HEK293 (cell line): ENCODE results near the gene RBM39.
A peak's percentile ranks its signal among the peaks of the same experiment; 100 is the strongest.

Experiments used
- CTCF ChIA-PET: fragments of 350-600 bp; formaldehyde crosslinking; extraction: SDS; loops from one replicate; lab custom pipeline; 2021; ENCODE audit warnings: antibody characterized with exemption; lab: Yijun Ruan, JAX
- POLR2A ChIA-PET: fragments of 300-600 bp; formaldehyde crosslinking; extraction: SDS; loops from one replicate; lab custom pipeline; 2020; ENCODE audit warnings: antibody characterized with exemption, inconsistent platforms; lab: Yijun Ruan, JAX
- H3K27ac ChIP-seq: fragments of 200-500 bp; sonication (Bioruptor generic); 2 replicates; pipeline ENCODE4 v1.5.1; 2014; ENCODE audit warnings: low read depth, low read length, control low read depth, inconsistent platforms; ENCODE audit errors: extremely low read depth
- H3K36me3 ChIP-seq, 2 experiments: fragments of 200-500 bp in 1 of 2; sonication (Bioruptor generic) in 1 of 2; 1 replicate in 1 of 2; 2 replicates in 1 of 2; pipeline ENCODE4 v1.5.1; 2014 to 2017; ENCODE audit warnings: inconsistent platforms in 2 of 2, low read length in 2 of 2; ENCODE audit not compliant: control insufficient read depth in 2 of 2, insufficient read depth in 1 of 2
- H3K4me1 ChIP-seq: fragments of 200-500 bp; sonication (Bioruptor generic); 2 replicates; pipeline ENCODE4 v1.5.1; 2014; ENCODE audit warnings: mild to moderate bottlenecking, low read length, inconsistent platforms; ENCODE audit not compliant: control insufficient read depth, insufficient read depth
- H3K4me3 ChIP-seq: 2 replicates; pipeline ENCODE4 v1.5.1; 2011; ENCODE audit warnings: low read depth, mild to moderate bottlenecking, control low read depth, low read length, moderate library complexity
- H3K9me3 ChIP-seq: fragments of 200-500 bp; sonication (Bioruptor generic); 2 replicates; pipeline ENCODE4 v1.5.1; 2014; ENCODE audit warnings: low read depth, low read length, inconsistent platforms; ENCODE audit not compliant: control insufficient read depth, insufficient read depth
- BCL11A ChIP-seq: fragments of 450-650 bp; formaldehyde crosslinking; IDR thresholded peaks from 2 replicates; pipeline ENCODE4 v1.5.1; 2016; ENCODE audit warnings: low read depth, missing biosample characterization, missing genetic modification characterization
- BCL6B ChIP-seq: fragments of 450-650 bp; formaldehyde crosslinking; IDR thresholded peaks from 2 replicates; pipeline ENCODE4 v1.5.1; 2017; ENCODE audit warnings: missing biosample characterization, missing genetic modification characterization
- HOXD13 ChIP-seq: sonication (generic); formaldehyde crosslinking; IDR thresholded peaks from 2 replicates; pipeline ENCODE4 v1.8.0; 2022; ENCODE audit warnings: missing genetic modification reagents, borderline replicate concordance
- IKZF3 ChIP-seq: fragments of 450-650 bp; IDR thresholded peaks from 2 replicates; pipeline ENCODE4 v1.5.0; 2018; ENCODE audit warnings: missing biosample characterization, mild to moderate bottlenecking, missing genetic modification characterization, moderate library complexity
- KLF1 ChIP-seq: fragments of 450-650 bp; formaldehyde crosslinking; IDR thresholded peaks from 2 replicates; pipeline ENCODE4 v1.5.1; 2016; ENCODE audit warnings: missing biosample characterization, missing genetic modification characterization
- MZF1 ChIP-seq: fragments of 450-650 bp; formaldehyde crosslinking; IDR thresholded peaks from 2 replicates; pipeline ENCODE4 v1.5.1; 2017; ENCODE audit warnings: missing biosample characterization, missing genetic modification characterization, borderline replicate concordance
- OSR2 ChIP-seq: fragments of 450-650 bp; formaldehyde crosslinking; IDR thresholded peaks from 2 replicates; pipeline ENCODE4 v1.5.1; 2016; ENCODE audit warnings: missing biosample characterization, missing genetic modification characterization
- PATZ1 ChIP-seq: fragments of 450-650 bp; formaldehyde crosslinking; IDR thresholded peaks from 2 replicates; pipeline ENCODE4 v1.5.1; 2016; ENCODE audit warnings: missing biosample characterization, missing genetic modification characterization
- PRDM1 ChIP-seq: fragments of 450-650 bp; formaldehyde crosslinking; IDR thresholded peaks from 2 replicates; pipeline ENCODE4; 2016; ENCODE audit warnings: missing biosample characterization, missing genetic modification characterization
- PRDM6 ChIP-seq: fragments of 450-650 bp; formaldehyde crosslinking; IDR thresholded peaks from 2 replicates; pipeline ENCODE4 v1.5.1; 2017; ENCODE audit warnings: missing biosample characterization, missing genetic modification characterization
- RBAK ChIP-seq: fragments of 450-650 bp; formaldehyde crosslinking; IDR thresholded peaks from 2 replicates; pipeline ENCODE4 v1.5.1; 2016; ENCODE audit warnings: missing biosample characterization, missing genetic modification characterization
- ZBTB17 ChIP-seq: fragments of 450-650 bp; formaldehyde crosslinking; IDR thresholded peaks from 2 replicates; pipeline ENCODE4 v1.5.1; 2016; ENCODE audit warnings: missing biosample characterization, missing genetic modification characterization
- ZBTB20 ChIP-seq: fragments of 450-650 bp; formaldehyde crosslinking; IDR thresholded peaks from 2 replicates; pipeline ENCODE4 v1.5.1; 2016; ENCODE audit warnings: missing biosample characterization, missing genetic modification characterization
- ZFP37 ChIP-seq: fragments of 450-650 bp; formaldehyde crosslinking; IDR thresholded peaks from 2 replicates; pipeline ENCODE4 v1.5.1; 2016; ENCODE audit warnings: missing biosample characterization, missing genetic modification characterization
- ZNF175 ChIP-seq: fragments of 450-650 bp; formaldehyde crosslinking; IDR thresholded peaks from 2 replicates; pipeline ENCODE4 v1.5.1; 2016; ENCODE audit warnings: missing biosample characterization, missing genetic modification characterization
- ZNF223 ChIP-seq: fragments of 450-650 bp; formaldehyde crosslinking; IDR thresholded peaks from 2 replicates; pipeline ENCODE4 v1.5.1; 2016; ENCODE audit warnings: missing biosample characterization, missing genetic modification characterization
- ZNF335 ChIP-seq: fragments of 450-650 bp; formaldehyde crosslinking; conservative IDR thresholded peaks from 2 replicates; pipeline ENCODE4 v1.5.1; 2016; ENCODE audit warnings: missing biosample characterization, missing genetic modification characterization
- ZNF366 ChIP-seq: fragments of 450-650 bp; formaldehyde crosslinking; conservative IDR thresholded peaks from 2 replicates; pipeline ENCODE4 v1.5.1; 2016; ENCODE audit warnings: missing biosample characterization, missing genetic modification characterization
- ZNF555 ChIP-seq: fragments of 450-650 bp; formaldehyde crosslinking; conservative IDR thresholded peaks from 2 replicates; pipeline ENCODE4 v1.5.1; 2017; ENCODE audit warnings: missing biosample characterization, mild to moderate bottlenecking, missing genetic modification characterization, inconsistent platforms
- ZNF600 ChIP-seq: fragments of 450-650 bp; formaldehyde crosslinking; IDR thresholded peaks from 2 replicates; pipeline ENCODE4 v1.5.1; 2016; ENCODE audit warnings: missing biosample characterization, missing genetic modification characterization
- ZNF629 ChIP-seq: fragments of 450-650 bp; formaldehyde crosslinking; IDR thresholded peaks from 2 replicates; pipeline ENCODE4 v1.5.1; 2017; ENCODE audit warnings: missing biosample characterization, missing genetic modification characterization
- ZNF76 ChIP-seq: fragments of 450-650 bp; formaldehyde crosslinking; IDR thresholded peaks from 2 replicates; pipeline ENCODE4; 2016; ENCODE audit warnings: low read depth, missing biosample characterization, missing genetic modification characterization, borderline replicate concordance
- ZNF768 ChIP-seq: fragments of 450-650 bp; formaldehyde crosslinking; IDR thresholded peaks from 2 replicates; pipeline ENCODE4 v1.5.1; 2018; ENCODE audit warnings: missing biosample characterization, mild to moderate bottlenecking, missing genetic modification characterization
- TF ChIP-seq, protein P1 (sequence below): fragments of 450-650 bp; formaldehyde crosslinking; IDR thresholded peaks from 2 replicates; pipeline ENCODE4 v1.5.1; 2016; ENCODE audit warnings: missing biosample characterization, missing genetic modification characterization
- TF ChIP-seq, protein P2 (sequence below): fragments of 450-650 bp; formaldehyde crosslinking; conservative IDR thresholded peaks from 2 replicates; pipeline ENCODE4 v1.5.1; 2016; ENCODE audit warnings: low read depth, missing biosample characterization, missing genetic modification characterization

RBM39 gene

GRCh38 chr20:35773154-35773751, 31.2 kb upstream of the RBM39 start:
- Histone ChIP-seq H3K4me1 (peaks cover 23% of the 10 kb centered on the region), H3K36me3 (peaks cover 0 to 11% of the 10 kb centered on the region in 2 experiments; a peak in 2 of 3 replicates), H3K4me3 (no peak overlapping the region), H3K9me3 (no peaks in the 10 kb centered on the region), H3K27ac (peak overlapping the region; percentile 32; the same call in 1 of the 2 replicates)
- ChIA-PET POLR2A (interaction anchor here (0.6 to 1.5 kb wide), 2 partner anchors 49 to 360 kb away, joined by 3 to 4 read pairs; no protein-coding TSS in a partner anchor), CTCF (no interaction called here)
- TF ChIP-seq ZNF629 (tag by site-specific recombination) = no peak
- no peak for TF ChIP-seq ZNF335 (tag by site-specific recombination)
- peak; percentile 57; the same call in 1 of the 2 replicates for TF ChIP-seq IKZF3
- peak; percentile 57 for TF ChIP-seq ZNF366 (tag by site-specific recombination)
- peak; percentile 22; the same call in 1 of the 2 replicates for TF ChIP-seq ZBTB20 (tag by site-specific recombination)
- TF ChIP-seq ZNF768 (tag by site-specific recombination) = no peak
- no peak for TF ChIP-seq HOXD13
- no peak for TF ChIP-seq BCL11A (tag by site-specific recombination)
- no peak for TF ChIP-seq ZNF555 (tag by site-specific recombination)
- TF ChIP-seq ZNF600 = peak; percentile 63; the same call in 1 of the 2 replicates
- 0 out of 2 replicates have a peak, but pooled peaks have one; percentile 0 for TF ChIP-seq OSR2
- TF ChIP-seq, protein P1, sequence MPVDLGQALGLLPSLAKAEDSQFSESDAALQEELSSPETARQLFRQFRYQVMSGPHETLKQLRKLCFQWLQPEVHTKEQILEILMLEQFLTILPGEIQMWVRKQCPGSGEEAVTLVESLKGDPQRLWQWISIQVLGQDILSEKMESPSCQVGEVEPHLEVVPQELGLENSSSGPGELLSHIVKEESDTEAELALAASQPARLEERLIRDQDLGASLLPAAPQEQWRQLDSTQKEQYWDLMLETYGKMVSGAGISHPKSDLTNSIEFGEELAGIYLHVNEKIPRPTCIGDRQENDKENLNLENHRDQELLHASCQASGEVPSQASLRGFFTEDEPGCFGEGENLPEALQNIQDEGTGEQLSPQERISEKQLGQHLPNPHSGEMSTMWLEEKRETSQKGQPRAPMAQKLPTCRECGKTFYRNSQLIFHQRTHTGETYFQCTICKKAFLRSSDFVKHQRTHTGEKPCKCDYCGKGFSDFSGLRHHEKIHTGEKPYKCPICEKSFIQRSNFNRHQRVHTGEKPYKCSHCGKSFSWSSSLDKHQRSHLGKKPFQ (tag by site-specific recombination) = peak; percentile 90
- TF ChIP-seq, protein P2, sequence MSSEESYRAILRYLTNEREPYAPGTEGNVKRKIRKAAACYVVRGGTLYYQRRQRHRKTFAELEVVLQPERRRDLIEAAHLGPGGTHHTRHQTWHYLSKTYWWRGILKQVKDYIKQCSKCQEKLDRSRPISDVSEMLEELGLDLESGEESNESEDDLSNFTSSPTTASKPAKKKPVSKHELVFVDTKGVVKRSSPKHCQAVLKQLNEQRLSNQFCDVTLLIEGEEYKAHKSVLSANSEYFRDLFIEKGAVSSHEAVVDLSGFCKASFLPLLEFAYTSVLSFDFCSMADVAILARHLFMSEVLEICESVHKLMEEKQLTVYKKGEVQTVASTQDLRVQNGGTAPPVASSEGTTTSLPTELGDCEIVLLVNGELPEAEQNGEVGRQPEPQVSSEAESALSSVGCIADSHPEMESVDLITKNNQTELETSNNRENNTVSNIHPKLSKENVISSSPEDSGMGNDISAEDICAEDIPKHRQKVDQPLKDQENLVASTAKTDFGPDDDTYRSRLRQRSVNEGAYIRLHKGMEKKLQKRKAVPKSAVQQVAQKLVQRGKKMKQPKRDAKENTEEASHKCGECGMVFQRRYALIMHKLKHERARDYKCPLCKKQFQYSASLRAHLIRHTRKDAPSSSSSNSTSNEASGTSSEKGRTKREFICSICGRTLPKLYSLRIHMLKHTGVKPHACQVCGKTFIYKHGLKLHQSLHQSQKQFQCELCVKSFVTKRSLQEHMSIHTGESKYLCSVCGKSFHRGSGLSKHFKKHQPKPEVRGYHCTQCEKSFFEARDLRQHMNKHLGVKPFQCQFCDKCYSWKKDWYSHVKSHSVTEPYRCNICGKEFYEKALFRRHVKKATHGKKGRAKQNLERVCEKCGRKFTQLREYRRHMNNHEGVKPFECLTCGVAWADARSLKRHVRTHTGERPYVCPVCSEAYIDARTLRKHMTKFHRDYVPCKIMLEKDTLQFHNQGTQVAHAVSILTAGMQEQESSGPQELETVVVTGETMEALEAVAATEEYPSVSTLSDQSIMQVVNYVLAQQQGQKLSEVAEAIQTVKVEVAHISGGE = peak; percentile 74
- 0 out of 2 replicates have a peak, but pooled peaks have one; percentile 19 for TF ChIP-seq PRDM6 (tag by site-specific recombination)
- TF ChIP-seq PRDM1 (tag by site-specific recombination) = peak; percentile 74
- no peak for TF ChIP-seq ZNF76 (tag by site-specific recombination)
- TF ChIP-seq ZBTB17 (tag by site-specific recombination) = peak; percentile 76
- TF ChIP-seq ZFP37 (tag by site-specific recombination) = 0 out of 2 replicates have a peak, but pooled peaks have one; percentile 26

- Histone ChIP-seq H3K36me3 (peaks cover 0 to 11% of the 10 kb centered on the region in 2 experiments; a peak in 2 of 3 replicates), H3K27ac (peak overlapping the region; percentile 55; the same call in 1 of the 2 replicates), H3K4me3 (peak overlapping the region; percentile 83), H3K9me3 (no peaks in the 10 kb centered on the region), H3K4me1 (peaks cover 23% of the 10 kb centered on the region)
- ChIA-PET POLR2A (interaction anchor here (0.6 to 7.5 kb wide), 7 partner anchors 9 to 359 kb away, joined by 3 to 109 read pairs (median 4); partner anchors contain the start of genes RBM39 and SCAND1), CTCF (interaction anchor here (1.0 kb wide), 1 partner anchor 29 kb away, joined by 3 read pairs; no protein-coding TSS in a partner anchor)
- TF ChIP-seq ZNF175 (tag by site-specific recombination) (no peak), KLF1 (no peak), MZF1 (no peak), PATZ1 (tag by site-specific recombination) (0 out of 2 replicates have a peak, but pooled peaks have one; percentile 17), ZNF223 (tag by site-specific recombination) (0 out of 2 replicates have a peak, but pooled peaks have one; percentile 1), RBAK (tag by site-specific recombination) (no peak), BCL6B (tag by site-specific recombination) (no peak)
Measured at GRCh38 chr20:35772563-35773058, 30.6 kb upstream of the RBM39 start.
